Measurements from ENCODE around the gene EEF1G. TPM values are rescaled to one million over a fixed set of nuclear protein-coding genes. Genes with fewer than 3 reads are reported as not detected.
A peak's percentile ranks its signal among the peaks of the same experiment; 100 is the strongest.

EEF1G gene
- total and polyA plus RNA-seq, 2 of the 13 experiments (the other 11 are each of a cell fraction or from before 2014, with no cell fraction given) = 1,787 to 2,144 TPM

GRCh38 chr11:62601372-62602140 is 27.9 kb upstream of the EEF1G start, which contains the start of gene MTA2 (continued):
- TF ChIP-seq ESRRA (CRISPR knock-in tag; IDR thresholded peaks at IDR 0.05; ENCODE audit: low read depth) (no peak; the same call in 1 of the 2 replicates), ZNF24 (IDR thresholded peaks at IDR 0.05) (no peak), HCFC1 (IDR thresholded peaks at IDR 0.05; ENCODE audit: low read depth, low read length) (no peak), PRMT3 (CRISPR knock-in tag; IDR thresholded peaks at IDR 0.05; ENCODE audit: borderline replicate concordance, low read depth) (no peak), ZNF597 (CRISPR knock-in tag; IDR thresholded peaks at IDR 0.05) (no peak), ZNF326 (CRISPR knock-in tag; IDR thresholded peaks at IDR 0.05; ENCODE audit: borderline replicate concordance) (no peak), ZNF709 (CRISPR knock-in tag; IDR thresholded peaks at IDR 0.05) (peak; percentile 78), PAXIP1 (CRISPR knock-in tag; conservative IDR thresholded peaks at IDR 0.05) (no peak), ZNF580 (CRISPR knock-in tag; IDR thresholded peaks at IDR 0.05; ENCODE audit: borderline replicate concordance, low read depth) (no peak), ZNF605 (CRISPR knock-in tag; IDR thresholded peaks at IDR 0.05) (0 out of 2 replicates have a peak, but pooled peaks have one; percentile 75), KDM1A (CRISPR knock-in tag; IDR thresholded peaks at IDR 0.05) (no peak), ZBTB26 (CRISPR knock-in tag; IDR thresholded peaks at IDR 0.05; ENCODE audit: borderline replicate concordance) (no peak), ATF7-NPFF (CRISPR knock-in tag; IDR thresholded peaks at IDR 0.05; ENCODE audit: low read depth) (no peak), CREM (IDR thresholded peaks at IDR 0.05) (no peak), CREM (CRISPR knock-in tag; IDR thresholded peaks at IDR 0.05) (no peak), TAF15 (IDR thresholded peaks at IDR 0.05; ENCODE audit: low read depth, low read length, poor library complexity, severe bottlenecking) (no peak), HIVEP1 (CRISPR knock-in tag; IDR thresholded peaks at IDR 0.05) (no peak), TBX3 (IDR thresholded peaks at IDR 0.05; ENCODE audit: borderline replicate concordance) (no peak), AKAP8 (CRISPR knock-in tag; IDR thresholded peaks at IDR 0.05) (peak; percentile 80; the same call in 1 of the 2 replicates), ZHX1 (CRISPR knock-in tag; IDR thresholded peaks at IDR 0.05; ENCODE audit: low read depth) (no peak)

Measured in HepG2 (cell line).